Heart right ventricle (tissue), 16 donors: ENCODE results near the gene RAB39A. TPM values are rescaled to one million over a fixed set of nuclear protein-coding genes. Genes with fewer than 3 reads are reported as not detected.
"Not testable (repeated sequence)": the region's sequence is repeated elsewhere in the genome, so short reads cannot be mapped to it uniquely, and the experiment has no call there.

Source experiments
- ATAC-seq, 8 donors: fragments of 200-7000 bp; cut with Tn5 transposase; one replicate each; pipeline ENCODE4 v1.9.1; 2020; ENCODE audit warnings: mild to moderate bottlenecking in 8 of 8, moderate library complexity in 8 of 8, moderate number of reproducible peaks in 1 of 8
- DNase-seq, 2 donors: peaks; one replicate each; pipeline ENCODE4 v3.0.0-alpha.2; 2020
- H3K27ac ChIP-seq, 10 donors: fragments of 200-600 bp; sonication (generic) in 2 of 10; one replicate each; pipeline versions ENCODE4 v1.5.0 to v1.8.0; 2020 to 2022; ENCODE audit warnings: mild to moderate bottlenecking in 3 of 10
- H3K27me3 ChIP-seq, 7 donors: fragments of 200-600 bp; one replicate each; pipeline ENCODE4 v1.8.0; 2021 to 2022; ENCODE audit warnings: mild to moderate bottlenecking in 2 of 7
- H3K36me3 ChIP-seq, 9 donors: fragments of 200-600 bp; sonication (generic) in 1 of 9; one replicate each; pipeline versions ENCODE4 v1.5.0 to v1.8.0; 2020 to 2022; ENCODE audit warnings: mild to moderate bottlenecking in 2 of 9
- H3K4me1 ChIP-seq, 9 donors: fragments of 200-600 bp; sonication (generic) in 1 of 9; one replicate each; pipeline versions ENCODE4 v1.5.0 to v1.8.0; 2020 to 2022; ENCODE audit warnings: mild to moderate bottlenecking in 4 of 9
- H3K4me3 ChIP-seq, 10 donors: fragments of 200-600 bp; sonication (generic) in 2 of 10; one replicate each; pipeline versions ENCODE4 v1.5.0 to v1.8.0; 2020 to 2022; ENCODE audit warnings: mild to moderate bottlenecking in 7 of 10, moderate library complexity in 2 of 10
- H3K9me3 ChIP-seq, 11 donors: fragments of 200-600 bp in 10 of 11; sonication (generic) in 2 of 11; one replicate each; pipeline versions ENCODE4 v1.5.0 to v1.8.0; 2013 to 2022; ENCODE audit warnings: mild to moderate bottlenecking in 2 of 11, control low read depth in 1 of 11, moderate library complexity in 1 of 11
- CTCF ChIP-seq, 9 donors: fragments of 200-600 bp; sonication (generic) in 2 of 9; IDR thresholded peaks; one replicate each; pipeline versions ENCODE4 v1.5.0 to v1.8.0; 2021 to 2022; ENCODE audit warnings: antibody characterized with exemption in 9 of 9, mild to moderate bottlenecking in 5 of 9, moderate library complexity in 1 of 9
- WGBS, 2 donors: extraction: QIAGEN DNeasy Blood & Tissue Kit; methylation state at CpG; one replicate each; pipeline ENCODE4 v1.1.7; 2013; ENCODE audit warnings: inconsistent platforms in 1 of 2; 5-methylcytosine and 5-hydroxymethylcytosine counted together
- intact Hi-C, 10 donors: fragments of 100-400 bp; cut with DNase I; formaldehyde crosslinking; loops; one replicate each; pipeline versions ENCODE4 v1.11.1 to v1.14.2; 2022
- polyA plus RNA-seq, 2 donors: library from polyadenylated mRNA; stranded (reverse); fragments of 200-250 nt; gene quantifications; one replicate each; pipeline ENCODE4 v1.2.3, GENCODE V29; 2013
- total RNA-seq, 10 donors: library from RNA; stranded (reverse); fragmentation: NEBNext Ultra II Directional in 3 of 10; extraction: Animal tissue kit (Norgen Biotek cat#: 25700) in 3 of 10; gene quantifications; one replicate each; pipeline versions ENCODE4 v1.2.1 to v1.2.4, GENCODE V29; 2021 to 2023
- donor health status: Arrhythmogenic right ventricular cardiomyopathy.
- donor health status: ischemic (EF 13 %, LVEDD 7.1; RV severe dilation, severe dysfunction).
- donor health status: healthy with polysubstance abuse.
- donor health status: DM: no; HTN: yes; CAD: no.
- donor health status: DM: no; HTN: no; CAD: no.
- donor health status: ischemic (EF 25% LVEDD 6.9; RV normal size, moderate dysfunction).
- donor health status: ischemic (EF 25% LVEDD 5.7; RV mildly dilated, moderate dysfunction).
- donor health status: healthy.
- donor health status: DM: yes; HTN: yes; CAD: no.
- donor health status: Ischemic cardiomyopathy.
- donor health status: ischemic (EF 35%, LVEDD 5.7; RV mildly dilated, moderate dysfunction).
- donor health status: nonischemic (EF 11% LVEDD 7.7; RV severe dilation, severe dysfunction).
- donor health status: DM: yes; HTN: yes; CAD: no.
- donor health status: PGD.
- donor health status: ischemic (EF 29% LVEDD 5.4; RV normal size, mild dysfunction).
- donor health status: nonischemic (EF 23%, LVEDD 6.1; RV moderate dilation, normal function).

The RAB39A gene
- total and polyA plus RNA-seq, 12 donors: 0.01 to 3.0 (median 0.31) TPM; not detected in 3

DNA sequence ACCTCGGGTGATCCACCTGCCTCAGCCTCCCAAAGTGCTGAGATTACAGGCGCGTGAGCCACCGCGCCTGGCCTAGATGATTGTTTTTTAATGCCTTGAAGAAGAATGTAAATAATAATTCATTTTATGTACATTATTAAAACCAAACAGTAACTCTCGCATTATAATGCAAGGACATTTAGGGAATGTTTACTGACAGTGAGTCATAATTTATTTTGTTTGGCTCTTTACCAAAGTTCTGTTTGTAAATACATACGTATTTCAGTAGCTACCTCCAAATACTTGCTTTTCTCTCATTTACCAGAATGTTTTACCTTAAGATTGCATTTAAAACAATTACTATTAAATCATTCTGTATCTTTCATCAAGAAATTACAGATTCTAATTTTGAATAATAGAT lies 3.0 kb downstream of the RAB39A start:
- H3K27ac ChIP-seq: no peak overlapping the region
- no peak overlapping the region for H3K4me3 ChIP-seq

DNA sequence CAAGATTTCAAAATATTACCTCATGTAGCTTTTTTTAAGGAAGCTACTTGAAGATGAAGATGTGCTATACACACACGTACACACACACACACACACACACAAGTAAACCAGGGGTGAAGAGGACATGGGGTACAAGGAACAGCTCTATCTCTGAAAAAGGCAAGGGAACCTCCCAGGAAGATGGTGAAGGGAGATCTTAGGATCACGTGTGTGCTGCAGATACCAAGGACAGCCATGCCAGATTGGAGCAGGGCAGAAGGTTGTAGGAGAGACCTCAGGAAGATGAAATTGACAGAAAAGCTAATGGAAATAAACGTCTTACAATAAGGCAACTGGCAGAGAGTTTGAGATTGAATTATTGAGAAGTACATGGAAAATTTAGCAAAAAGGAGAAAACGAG lies 19.7 kb downstream of the RAB39A start:
- 65 to 71% methylated on average over 4 of the region's 4 CpGs for WGBS, 2 donors
- no peaks in the 10 kb centered on the region for H3K9me3 ChIP-seq
- intact Hi-C loops: no loop called here

More for the DNA sequence above, 3.0 kb downstream of the RAB39A start:
- peaks cover 0 to 67% (median 40%) of the 10 kb centered on the region in 7 donors for H3K27me3 ChIP-seq
- 91 to 92% methylated on average over 7 of the region's 7 CpGs for WGBS, 2 donors
- DNase-seq: no peak
- intact Hi-C loops: no loop called here
- ATAC-seq: no peak
- no peak for TF ChIP-seq CTCF (IDR thresholded peaks at IDR 0.05)
- H3K4me1 ChIP-seq: peaks cover 0 to 14% (median 9%) of the 10 kb centered on the region in 9 donors
- no peaks in the 10 kb centered on the region for H3K9me3 ChIP-seq
- no peaks in the 10 kb centered on the region for H3K36me3 ChIP-seq

GRCh38 chr11:107948328-107948727 lies 20.1 kb downstream of the RAB39A start:
- H3K9me3 ChIP-seq, intact Hi-C loops, H3K4me1 ChIP-seq, ATAC-seq, H3K27ac ChIP-seq, DNase-seq, H3K4me3 ChIP-seq, H3K27me3 ChIP-seq, H3K36me3 ChIP-seq: not testable (repeated sequence)
- WGBS, 2 donors: 86 to 88% methylated on average over 12 of the region's 12 CpGs

More for the DNA sequence above, 19.7 kb downstream of the RAB39A start:
- no peak overlapping the region for H3K4me3 ChIP-seq
- peaks cover 0 to 4% (median 0%) of the 10 kb centered on the region in 7 donors for H3K27me3 ChIP-seq
- DNase-seq (no peak), ATAC-seq (no peak)
- no peak for TF ChIP-seq CTCF (IDR thresholded peaks at IDR 0.05)
- H3K36me3 ChIP-seq: no peaks in the 10 kb centered on the region
- H3K4me1 ChIP-seq: no peaks in the 10 kb centered on the region
- H3K27ac ChIP-seq: no peak overlapping the region

- no peak for DNase-seq
- TF ChIP-seq CTCF (IDR thresholded peaks at IDR 0.05): no peak
- Histone ChIP-seq H3K9me3 (no peaks in the 10 kb centered on the region), H3K4me3 (no peak overlapping the region), H3K27me3 (no peaks in the 10 kb centered on the region), H3K36me3 (no peaks in the 10 kb centered on the region), H3K4me1 (no peaks in the 10 kb centered on the region), H3K27ac (no peak overlapping the region)
- intact Hi-C loops: no loop called here
- ATAC-seq: no peak
These were observed 22.9 kb downstream of the RAB39A start for GRCh38 chr11:107951155-107951554.

DNA sequence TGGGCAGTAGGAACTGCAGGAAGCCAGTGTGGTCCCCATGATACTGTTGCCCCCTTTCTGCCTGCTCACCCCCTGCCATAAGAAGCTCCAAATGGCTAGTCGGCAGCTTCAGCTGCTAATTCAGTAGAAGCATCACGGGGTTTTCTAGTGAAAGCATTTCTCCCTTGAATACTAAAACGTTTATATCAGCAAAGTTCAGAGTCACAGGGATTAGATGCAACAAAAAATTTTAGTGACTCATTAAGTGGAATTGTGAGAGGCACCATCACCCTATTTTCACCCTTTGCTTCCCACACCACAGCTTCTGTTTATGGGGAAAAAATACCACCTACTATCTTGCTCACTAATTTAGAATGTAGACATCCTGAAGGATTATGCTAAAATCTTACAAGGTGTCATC lies 25.2 kb downstream of the RAB39A start:
- Histone ChIP-seq H3K27ac (no peak overlapping the region), H3K36me3 (no peaks in the 10 kb centered on the region), H3K4me3 (no peak overlapping the region), H3K4me1 (peaks cover 0 to 22% (median 0%) of the 10 kb centered on the region in 9 donors), H3K27me3 (peaks cover 0 to 10% (median 0%) of the 10 kb centered on the region in 7 donors), H3K9me3 (no peaks in the 10 kb centered on the region)
- intact Hi-C loops: no loop called here
- WGBS, 2 donors: 66 to 68% methylated on average over 3 of the region's 3 CpGs
- TF ChIP-seq CTCF (IDR thresholded peaks at IDR 0.05): no peak
- no peak for ATAC-seq
- DNase-seq: no peak
